A549 (cell line): Measurements from ENCODE around the gene DPEP3. TPM values are rescaled to one million over a fixed set of nuclear protein-coding genes. Genes with fewer than 3 reads are reported as not detected.

Experiments used
- ATAC-seq, 2 experiments: fragments of 200-7000 bp in 1 of 2; fragments of >200 bp in 1 of 2; cut with Nextera tagmentation in 1 of 2; cut with Tn5 transposase in 1 of 2; 3 replicates each; pipeline versions ENCODE4 v1.8.0 to v1.9.1; 2018 to 2020; ENCODE audit warnings: mild to moderate bottlenecking in 1 of 2, moderate library complexity in 1 of 2
- CTCF ChIA-PET: fragments of 300-600 bp; sonication (Branson Sonifier 250); formaldehyde crosslinking; extraction: SDS; loops from one replicate; lab custom pipeline; 2021; ENCODE audit warnings: antibody characterized with exemption, inconsistent platforms; lab: Yijun Ruan, JAX
- POLR2A ChIA-PET: fragments of 350-600 bp; formaldehyde crosslinking; extraction: SDS; loops from one replicate; lab custom pipeline; 2021; ENCODE audit warnings: antibody characterized with exemption, inconsistent platforms; lab: Yijun Ruan, JAX
- DNase-seq, 2 experiments: peaks; one replicate each; pipeline versions ENCODE4 v3.0.0 to v3.0.0-alpha.2; 2011 to 2016; ENCODE audit warnings: low read depth in 1 of 2, low spot score in 1 of 2
- FAIRE-seq: peaks from 2 replicates; lab custom pipeline; 2011; peaks lifted over from hg19 to GRCh38; lab: Jason Lieb, UNC
- H3K27ac ChIP-seq, 2 experiments: fragments of >200 bp; sonication (Bioruptor Twin); formaldehyde crosslinking; 3 replicates each; pipeline ENCODE4 v1.5.1; 2016 to 2017
- H3K4me1 ChIP-seq: fragments of >200 bp; sonication (Bioruptor Twin); formaldehyde crosslinking; 3 replicates; pipeline ENCODE4 v1.6.1; 2016
- H3K4me2 ChIP-seq: fragments of >200 bp; sonication (Bioruptor Twin); formaldehyde crosslinking; 3 replicates; pipeline ENCODE4 v1.6.1; 2016
- H3K4me3 ChIP-seq: fragments of >200 bp; sonication (Bioruptor Twin); formaldehyde crosslinking; 3 replicates; pipeline ENCODE4 v1.5.1; 2016
- H3K9me3 ChIP-seq: fragments of >200 bp; sonication (Bioruptor Twin); formaldehyde crosslinking; 3 replicates; pipeline ENCODE4 v1.6.1; 2016
- BCL3 ChIP-seq: fragments of >200 bp; sonication (Bioruptor Twin); formaldehyde crosslinking; IDR thresholded peaks from 3 replicates; pipeline ENCODE4 v1.6.1; 2016
- CBX8 ChIP-seq: fragments of 200-600 bp; sonication (generic); IDR thresholded peaks from 2 replicates; pipeline ENCODE4 v1.6.1; 2016
- CEBPB ChIP-seq, 2 experiments: fragments of >200 bp in 1 of 2; sonication (Bioruptor Twin) in 1 of 2; formaldehyde crosslinking in 1 of 2; IDR thresholded peaks; 2 replicates each; pipeline ENCODE4 v1.6.1; 2012 to 2016
- E2F6 ChIP-seq: IDR thresholded peaks from 2 replicates; pipeline ENCODE4 v1.6.1; 2012; ENCODE audit warnings: low read depth, borderline replicate concordance
- EHF ChIP-seq: fragments of 250-450 bp; sonication (Bioruptor Pico); IDR thresholded peaks from 2 replicates; pipeline ENCODE4 v1.5.0; 2020; ENCODE audit warnings: mild to moderate bottlenecking
- ELK1 ChIP-seq: fragments of 150-350 bp; IDR thresholded peaks from 2 replicates; pipeline ENCODE4 v1.6.1; 2014; ENCODE audit warnings: low read depth, mild to moderate bottlenecking, low read length
- FOSB ChIP-seq: fragments of 250-450 bp; sonication (Bioruptor Pico); IDR thresholded peaks from 2 replicates; pipeline ENCODE4 v1.5.0; 2020; ENCODE audit warnings: mild to moderate bottlenecking, moderate library complexity
- FOXS1 ChIP-seq: fragments of 250-450 bp; sonication (Bioruptor Pico); IDR thresholded peaks from 2 replicates; pipeline ENCODE4 v1.5.0; 2020; ENCODE audit warnings: mild to moderate bottlenecking, moderate library complexity
- HOXB5 ChIP-seq: fragments of 250-450 bp; sonication (Bioruptor Pico); IDR thresholded peaks from 2 replicates; pipeline ENCODE4 v1.5.0; 2020; ENCODE audit warnings: mild to moderate bottlenecking, moderate library complexity
- KDM1A ChIP-seq: fragments of 200-600 bp; sonication (generic); IDR thresholded peaks from 2 replicates; pipeline ENCODE4 v1.6.1; 2016; ENCODE audit warnings: low read depth, mild to moderate bottlenecking
- MAFK ChIP-seq: fragments of 450-650 bp; IDR thresholded peaks from 2 replicates; pipeline ENCODE4 v1.6.1; 2014; ENCODE audit not compliant: partially characterized antibody
- MYC ChIP-seq: IDR thresholded peaks from 2 replicates; pipeline ENCODE4 v1.6.1; 2012; ENCODE audit warnings: mild to moderate bottlenecking, inconsistent platforms, low read length, improper control_type of control experiment, borderline replicate concordance
- NPAS2 ChIP-seq: fragments of 250-450 bp; sonication (Bioruptor Pico); IDR thresholded peaks from 2 replicates; pipeline ENCODE4 v1.8.0; 2022; ENCODE audit warnings: mild to moderate bottlenecking, moderate library complexity, borderline replicate concordance
- POLR2A ChIP-seq: IDR thresholded peaks from 2 replicates; pipeline ENCODE4 v1.6.1; 2012; ENCODE audit warnings: mild to moderate bottlenecking, low read length
- POLR2AphosphoS2 ChIP-seq: conservative IDR thresholded peaks from 2 replicates; pipeline ENCODE4 v1.6.1; 2012; ENCODE audit warnings: low read length, improper control_type of control experiment, inconsistent platforms
- RAD21 ChIP-seq, 2 experiments: fragments of >200 bp in 1 of 2; sonication (Bioruptor Twin) in 1 of 2; formaldehyde crosslinking in 1 of 2; IDR thresholded peaks in 1 of 2; conservative IDR thresholded peaks in 1 of 2; 2 replicates in 1 of 2; 3 replicates in 1 of 2; pipeline ENCODE4 v1.6.1; 2012 to 2018; ENCODE audit warnings: inconsistent platforms in 1 of 2
- RARB ChIP-seq: fragments of 250-450 bp; sonication (Bioruptor Pico); IDR thresholded peaks from 2 replicates; pipeline ENCODE4 v1.8.0; 2021; ENCODE audit warnings: mild to moderate bottlenecking, moderate library complexity
- RCOR1 ChIP-seq: fragments of 150-350 bp; IDR thresholded peaks from 2 replicates; pipeline ENCODE4 v1.6.1; 2014; ENCODE audit warnings: antibody characterized with exemption, low read length, low read depth
- REST ChIP-seq: fragments of 200-600 bp; sonication (generic); IDR thresholded peaks from 2 replicates; pipeline ENCODE4 v1.6.1; 2016; ENCODE audit warnings: antibody characterized with exemption, mild to moderate bottlenecking, moderate library complexity
- SMC3 ChIP-seq: fragments of >200 bp; sonication (Bioruptor Twin); formaldehyde crosslinking; IDR thresholded peaks from 3 replicates; pipeline ENCODE4 v1.6.1; 2018; ENCODE audit warnings: inconsistent platforms
- TFCP2L1 ChIP-seq: fragments of 250-450 bp; sonication (Bioruptor Pico); IDR thresholded peaks from 2 replicates; pipeline ENCODE4 v1.5.0; 2021; ENCODE audit warnings: mild to moderate bottlenecking
- USF2 ChIP-seq: fragments of 450-650 bp; IDR thresholded peaks from 2 replicates; pipeline ENCODE4 v1.6.1; 2014; ENCODE audit warnings: antibody characterized with exemption
- ZFP36 ChIP-seq: fragments of 450-650 bp; IDR thresholded peaks from 2 replicates; pipeline ENCODE4 v1.6.1; 2014; ENCODE audit warnings: borderline replicate concordance; ENCODE audit not compliant: partially characterized antibody
- ZNF302 ChIP-seq: fragments of 250-450 bp; sonication (Bioruptor Pico); IDR thresholded peaks from 2 replicates; pipeline ENCODE4 v1.9.0; 2021; ENCODE audit warnings: inconsistent platforms, mild to moderate bottlenecking, moderate library complexity
- WGBS: methylation state at CpG from one replicate; pipeline ENCODE4 v1.1.6; 2017; ENCODE audit errors: missing lambda C conversion rate; 5-methylcytosine and 5-hydroxymethylcytosine counted together
- polyA minus RNA-seq: library from RNA; depleted of rRNA, polyadenylated mRNA; stranded (reverse); fragments of >200 nt; gene quantifications from 2 replicates; pipeline ENCODE4 v1.2.3, GENCODE V29; 2011; rRNA and poly(A)+ RNA removed
- polyA plus RNA-seq, 4 experiments: library from polyadenylated mRNA; depleted of rRNA in 3 of 4; stranded (reverse); fragments of >200 nt; fragmentation: RNase III in 1 of 4; extraction: RNeasy Plus Mini Kit Qiagen cat#74134 plus additional on column Dnase treatment in 1 of 4; gene quantifications; 2 replicates in 3 of 4; 3 replicates in 1 of 4; pipeline ENCODE4 v1.2.3, GENCODE V29; 2011 to 2017

Gene DPEP3
- not detected in 2 replicates for polyA plus RNA-seq (2011; rRNA removed)
- not detected in 2 replicates for polyA plus RNA-seq (2012; cell fraction: cytosol; rRNA removed)
- polyA plus RNA-seq (2012; cell fraction: nucleus; rRNA removed), result 0.02 TPM in 1 of 2 replicates, not detected in the other
- polyA plus RNA-seq (2017; fragmentation: RNase III; extraction: RNeasy Plus Mini Kit Qiagen cat#74134 plus additional on column Dnase treatment), result not detected in 3 replicates
- polyA minus RNA-seq, result not detected in 2 replicates

GRCh38 chr16:67979955-67980678, at the start of gene DPEP3:
Gene DPEP3 (minus strand): TSS chr16:67980499. CDS start chr16:67980380, 119 bp downstream.
- Histone ChIP-seq H3K4me3 (no peak within 1 kb of the TSS), H3K4me2 (no peak within 1 kb of the TSS), H3K27ac (no peak within 1 kb of the TSS), H3K9me3 (no peaks in the 10 kb centered on the region), H3K4me1 (peaks cover 5% of the 10 kb centered on the region; the same call in 2 of the 3 replicates)
- DNase-seq (no peak), FAIRE-seq (no peak), ATAC-seq (no peak)
- 92% methylated on average over 62 of the region's 62 CpGs for WGBS
- CTCF ChIA-PET, result interaction anchor here (0.8 to 3.8 kb wide), 4 partner anchors 12 to 251 kb away, joined by 3 to 14 read pairs (median 4); no protein-coding TSS in a partner anchor
- TF ChIP-seq HOXB5 (CRISPR knock-in tag), result no peak
- TF ChIP-seq ZFP36, result no peak
- TF ChIP-seq MYC, result no peak
- no peak for TF ChIP-seq POLR2AphosphoS2
- TF ChIP-seq FOXS1 (CRISPR knock-in tag), result no peak
- no peak for TF ChIP-seq E2F6
- no peak for TF ChIP-seq RARB (CRISPR knock-in tag)
- no peak for TF ChIP-seq TFCP2L1 (CRISPR knock-in tag)
- no peak for TF ChIP-seq BCL3
- TF ChIP-seq ZNF302, result no peak
- TF ChIP-seq USF2, result no peak
- no peak for TF ChIP-seq SMC3
- no peak for TF ChIP-seq POLR2A
- POLR2A ChIA-PET, result no interaction called here

DNA sequence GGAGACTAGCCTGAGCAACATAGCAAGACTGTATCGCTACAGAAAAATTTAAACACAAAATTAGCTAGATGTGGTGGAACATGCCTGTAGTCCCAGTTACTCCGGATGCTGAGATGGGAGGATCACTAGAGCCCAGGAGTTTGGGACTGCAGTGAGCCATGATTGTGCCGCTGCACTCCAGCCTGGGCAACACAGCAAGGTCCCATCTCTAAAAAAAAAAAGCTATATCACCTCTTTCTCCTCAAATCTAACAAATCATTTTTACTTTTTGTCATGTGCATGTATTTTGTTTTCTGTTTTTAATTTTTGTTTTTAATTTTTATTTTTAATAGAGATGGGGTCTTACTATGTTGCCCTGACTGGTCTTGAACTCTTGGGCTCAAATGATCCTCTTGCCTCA, 48.7 kb upstream of the DPEP3 start:
- ATAC-seq (no peak), DNase-seq (no peak), FAIRE-seq (no peak)
- WGBS, result 91% methylated on average over 3 of the region's 3 CpGs
- H3K9me3 ChIP-seq, result no peaks in the 10 kb centered on the region
- no peak overlapping the region for H3K4me3 ChIP-seq
- peaks cover 6% of the 10 kb centered on the region for H3K4me1 ChIP-seq
- ChIA-PET CTCF (interaction anchor here (1.2 to 3.2 kb wide), 4 partner anchors 10 to 199 kb away, joined by 4 to 18 read pairs (median 7); no protein-coding TSS in a partner anchor), POLR2A (interaction anchor here (0.9 kb wide), 1 partner anchor 11 kb away, joined by 4 read pairs; no protein-coding TSS in a partner anchor)
- no peak overlapping the region for H3K27ac ChIP-seq
- H3K4me2 ChIP-seq, result no peak overlapping the region
- TF ChIP-seq REST (no peak), RCOR1 (no peak), ELK1 (no peak), ZNF302 (no peak), EHF (no peak), CBX8 (no peak), ZFP36 (no peak), FOSB (CRISPR knock-in tag) (no peak), NPAS2 (CRISPR knock-in tag) (no peak), MAFK (no peak), CEBPB (IDR thresholded peaks at IDR 0.05) (no peak), KDM1A (no peak), E2F6 (no peak), RAD21 (conservative IDR thresholded peaks at IDR 0.05 in 1 of 2, IDR thresholded peaks at IDR 0.05 in 1 of 2) (no peak), FOXS1 (CRISPR knock-in tag) (no peak), MYC (no peak), TFCP2L1 (CRISPR knock-in tag) (no peak)
